NCI-H1436 (cell line): ENCODE measurements around the gene MUTYH.
A peak's percentile ranks its signal among the peaks of the same experiment; 100 is the strongest.
"Not testable (repeated sequence)": the region's sequence is repeated elsewhere in the genome, so short reads cannot be mapped to it uniquely, and the experiment has no call there.

Experiments
- DNase-seq: peaks from one replicate; lab custom pipeline; 2025; lab: John Stamatoyannopoulos, UW

MUTYH gene

DNA sequence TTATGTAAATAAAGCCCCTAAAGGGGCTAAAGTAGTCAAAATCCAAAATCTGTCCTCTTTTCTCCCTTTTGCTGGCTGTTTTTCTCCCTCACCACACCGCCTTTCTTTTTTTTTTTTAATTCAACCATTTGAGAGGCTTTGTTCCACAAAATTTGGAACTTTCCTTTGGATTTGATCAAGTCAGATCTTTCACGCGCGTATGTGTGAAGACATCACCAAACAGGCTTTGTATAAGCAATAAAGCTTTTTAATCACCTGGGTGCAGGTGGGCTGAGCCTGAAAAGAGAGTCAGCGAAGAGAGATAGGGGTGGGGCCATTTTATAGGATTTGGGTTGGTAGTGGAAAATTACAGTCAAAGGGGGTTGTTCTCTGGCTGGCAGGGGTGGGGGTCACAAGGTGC is 18.8 kb downstream of the MUTYH start:
- no peak for DNase-seq

DNA sequence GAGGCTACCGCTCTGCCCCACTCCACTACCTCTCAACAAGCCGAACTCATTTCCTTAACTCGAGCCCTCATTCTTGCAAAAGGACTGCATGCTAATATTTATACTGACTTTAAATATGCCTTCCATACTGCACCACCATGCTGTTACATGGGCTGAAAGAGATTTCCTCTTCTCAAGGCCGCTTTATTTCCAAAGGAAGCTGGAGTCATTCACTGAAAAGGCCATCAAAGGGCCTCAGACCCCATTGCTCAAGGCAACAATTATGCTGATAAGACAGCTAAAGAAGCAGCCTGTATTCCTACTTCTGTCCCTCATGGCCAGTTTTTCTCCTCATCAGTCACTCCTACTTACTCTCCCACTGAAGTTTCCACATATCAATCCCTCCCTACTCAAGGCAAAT is 20.5 kb downstream of the MUTYH start:
- no peak for DNase-seq

DNA sequence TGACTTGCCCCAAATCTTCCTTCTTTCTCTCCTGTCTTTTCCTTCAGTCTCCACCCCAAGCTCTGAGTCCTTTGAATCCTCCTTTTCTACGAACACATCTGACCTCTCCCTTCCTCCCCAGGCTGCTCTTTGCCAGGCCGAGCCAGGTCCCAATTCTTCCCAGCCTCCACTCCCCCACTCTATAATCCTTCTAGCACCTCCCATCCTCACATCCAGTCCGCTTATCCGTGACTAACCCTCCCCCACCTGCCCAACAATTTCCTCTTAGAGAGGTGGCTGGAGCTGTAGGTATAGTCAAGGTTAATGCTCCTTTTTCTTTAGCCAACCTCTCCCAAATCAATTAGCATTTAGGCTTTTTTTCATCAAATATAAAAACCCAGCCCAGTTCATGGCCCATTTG is 23.1 kb downstream of the MUTYH start:
- DNase-seq, result no peak

DNA sequence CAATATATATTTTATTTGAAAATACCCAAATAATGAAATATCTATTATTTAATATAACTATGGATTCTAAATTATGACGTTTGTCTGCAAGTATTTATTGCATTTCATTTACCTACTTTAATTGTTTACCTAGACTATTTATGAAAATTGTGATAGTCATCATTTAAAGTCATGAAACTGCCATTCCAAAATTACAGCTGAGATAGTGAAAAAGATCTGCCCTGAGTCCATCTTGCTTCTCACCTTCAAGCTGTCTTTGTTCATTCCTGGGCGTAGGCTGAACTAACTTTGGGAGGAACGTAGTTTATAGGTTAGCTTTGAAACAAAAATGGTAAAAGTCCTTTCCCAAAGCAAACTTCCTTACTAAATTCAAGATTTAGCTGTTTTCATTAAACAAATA is 26.0 kb downstream of the MUTYH start:
- DNase-seq, result no peak

DNA sequence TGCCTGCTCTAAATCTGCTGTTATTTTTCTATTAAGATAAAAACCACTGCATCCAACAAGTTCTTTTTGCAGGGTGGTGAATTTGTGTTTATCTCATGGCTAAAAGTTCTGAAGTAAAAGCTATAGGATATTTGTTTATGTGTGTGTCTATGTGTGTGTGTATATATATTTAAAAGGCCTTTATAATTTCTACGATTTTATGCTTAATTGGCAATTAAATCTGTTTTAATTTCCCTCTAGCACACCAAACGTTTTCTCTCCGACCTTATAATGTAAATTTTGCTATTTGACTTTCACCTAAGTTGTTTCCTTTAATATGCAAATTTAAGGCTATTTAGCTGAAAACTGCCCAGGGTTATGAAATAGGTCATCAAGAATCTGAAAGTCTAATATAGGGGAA is 33.3 kb downstream of the MUTYH start:
- no peak for DNase-seq

DNA sequence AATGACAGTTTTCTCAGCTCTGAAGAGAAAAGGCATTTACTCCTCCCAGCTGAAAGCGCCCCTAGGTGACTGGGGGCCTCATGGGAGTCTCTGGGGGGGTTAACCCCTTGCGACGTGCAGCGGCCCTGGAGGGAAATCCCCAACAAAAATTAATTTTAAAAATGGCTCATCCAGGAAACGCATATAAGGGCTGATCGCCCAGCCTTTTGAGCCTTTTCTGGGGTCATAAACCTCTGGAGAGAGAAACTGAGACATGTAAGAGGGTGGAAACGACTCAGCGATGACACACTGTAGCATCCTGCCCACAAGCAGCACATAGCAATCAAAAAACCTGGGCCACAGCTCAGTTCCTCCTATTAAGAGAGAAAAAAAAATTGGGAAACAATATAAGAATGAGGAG is 33.9 kb downstream of the MUTYH start:
- no peak for DNase-seq

DNA sequence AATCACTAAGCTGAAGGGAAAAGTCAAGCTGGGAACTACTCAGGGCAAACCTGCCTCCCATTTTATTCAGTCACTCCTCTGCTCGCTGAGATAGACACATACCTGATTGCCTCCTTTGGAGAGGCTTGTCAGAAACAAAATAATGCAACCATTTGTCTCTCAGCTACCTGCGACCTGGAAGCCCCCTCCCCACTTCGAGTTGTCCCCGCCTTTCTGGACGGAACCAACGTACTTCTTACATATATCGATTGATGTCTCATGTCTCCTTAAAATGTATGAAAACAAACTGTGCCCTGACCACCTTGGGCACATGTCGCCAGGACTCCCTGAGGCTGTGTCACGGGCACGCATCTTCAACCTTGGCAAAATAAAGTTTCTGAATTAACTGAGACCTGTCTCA is 35.0 kb downstream of the MUTYH start:
- DNase-seq, result no peak

DNA sequence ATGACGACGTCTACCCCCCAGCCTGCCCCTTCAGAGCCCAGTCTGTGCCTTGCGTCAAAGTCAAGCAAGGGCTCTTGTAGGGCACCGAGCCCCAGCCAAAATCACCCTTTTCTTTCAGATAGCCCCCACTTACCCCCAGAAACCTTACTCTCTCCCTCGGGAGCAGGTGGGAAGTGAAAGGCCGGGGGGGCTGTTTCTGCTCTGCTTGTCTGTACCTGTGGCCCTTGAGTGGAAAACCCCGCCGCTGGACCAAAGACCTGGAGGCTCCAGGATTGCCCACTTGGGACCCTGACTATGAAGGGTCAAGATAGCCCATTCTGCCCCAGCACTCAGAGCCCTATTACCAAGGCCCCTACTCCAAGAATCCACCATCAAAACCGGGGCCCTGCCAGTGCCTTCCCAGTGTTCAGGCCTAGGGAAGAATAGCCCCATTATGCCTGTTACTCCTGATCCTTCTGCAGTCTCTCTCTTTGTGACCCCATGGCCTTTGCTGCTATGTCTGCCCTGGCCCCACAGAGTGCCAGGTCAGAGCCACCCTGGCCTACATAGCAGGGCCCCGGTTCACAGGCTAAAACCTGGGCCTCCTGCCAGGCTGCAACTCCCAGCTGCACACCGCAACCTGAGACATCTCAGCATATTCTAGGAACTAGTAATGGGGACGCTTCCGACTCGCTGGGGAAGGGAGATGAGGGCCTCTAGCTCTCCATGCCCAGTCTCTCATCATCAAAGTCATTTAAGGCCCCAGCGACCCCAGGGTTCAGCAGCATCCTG is 35.7 kb downstream of the MUTYH start:
- DNase-seq, result peak; percentile 12

DNA sequence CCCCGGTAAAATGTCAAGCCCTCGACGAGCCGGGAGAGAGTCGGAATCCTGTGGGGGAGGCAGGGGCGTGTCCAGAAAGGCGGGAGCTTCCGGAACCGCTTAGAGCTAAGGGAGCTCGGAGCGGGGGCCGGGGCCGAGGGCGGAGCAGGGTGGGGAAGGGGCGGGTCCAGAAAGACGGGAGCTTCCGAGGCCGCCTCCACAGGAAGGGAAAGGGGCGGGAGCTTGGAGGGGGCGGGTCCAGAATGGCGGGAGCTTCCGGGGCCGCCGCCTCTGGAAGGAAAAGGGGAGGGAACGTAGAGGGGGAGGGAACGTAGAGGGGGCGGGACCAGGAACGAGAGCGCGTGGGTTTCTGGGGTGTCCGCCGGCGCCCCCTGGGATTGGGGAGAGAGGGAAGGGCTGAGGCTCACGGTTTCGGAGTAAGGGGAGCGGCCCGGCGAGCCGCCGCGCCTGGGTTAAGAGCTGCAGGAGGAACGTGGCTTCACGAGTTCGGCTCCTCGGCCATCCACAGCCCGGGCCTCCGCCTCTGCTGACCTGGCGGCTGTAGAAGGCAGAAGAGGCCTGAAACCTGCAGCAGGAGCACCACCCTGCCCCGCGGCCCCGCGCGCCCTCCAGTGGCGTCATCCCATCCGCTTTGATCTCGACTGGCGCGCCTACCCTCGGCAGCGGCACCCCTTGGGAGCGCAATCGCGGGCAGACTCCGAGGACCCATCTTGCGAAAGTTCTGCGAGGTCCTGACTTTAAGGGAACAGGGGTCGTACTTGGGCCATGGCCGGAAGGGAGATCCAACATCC is 36.5 kb downstream of the MUTYH start:
- peak; percentile 98 for DNase-seq

DNA sequence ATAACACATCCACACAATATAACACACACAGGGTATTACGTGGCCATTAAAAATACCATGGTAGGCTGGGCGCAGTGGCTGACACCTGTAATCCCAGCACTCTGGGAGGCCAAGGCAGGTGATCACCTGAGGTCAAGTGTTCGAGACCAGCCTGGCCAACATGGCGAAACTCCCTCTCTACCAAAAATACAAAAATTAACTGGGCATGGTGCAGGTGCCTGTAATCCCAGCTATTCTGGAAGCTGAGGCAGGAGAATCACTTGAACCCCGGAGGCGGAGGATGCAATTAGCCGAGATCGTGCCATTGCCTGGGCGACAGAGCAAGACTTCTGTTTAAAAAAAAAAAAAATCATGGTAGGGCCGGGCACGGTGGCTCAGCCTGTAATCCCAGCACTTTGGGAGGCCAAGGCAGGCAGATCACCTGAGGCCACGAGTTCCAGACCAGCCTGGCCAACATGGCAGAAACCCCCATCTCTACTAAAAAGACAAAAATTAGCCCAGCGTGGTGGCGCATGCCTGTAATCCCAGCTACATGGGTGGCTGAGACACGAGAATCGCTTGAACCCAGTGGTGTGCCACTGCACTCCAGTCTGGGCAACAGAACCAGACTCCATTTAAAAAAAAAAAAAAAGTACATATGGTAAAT is 37.6 kb downstream of the MUTYH start:
- DNase-seq, result no peak

DNA sequence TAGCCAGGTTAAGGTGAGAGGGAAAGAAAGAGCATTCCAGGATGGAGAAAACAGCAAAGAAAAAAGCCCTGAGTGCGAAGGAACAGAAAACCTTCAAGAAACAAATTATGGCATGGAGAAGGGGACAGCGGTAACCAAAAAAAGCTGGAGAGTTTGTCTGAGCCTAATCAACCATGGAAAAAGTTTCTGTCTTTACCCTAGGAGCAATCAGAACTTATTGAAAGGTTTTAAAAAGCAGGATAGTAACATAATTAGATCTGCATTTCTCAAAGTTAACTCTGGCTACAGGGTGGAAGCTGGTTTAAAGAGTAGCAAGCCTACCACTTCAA is 39.6 kb downstream of the MUTYH start:
- DNase-seq, result no peak

DNA sequence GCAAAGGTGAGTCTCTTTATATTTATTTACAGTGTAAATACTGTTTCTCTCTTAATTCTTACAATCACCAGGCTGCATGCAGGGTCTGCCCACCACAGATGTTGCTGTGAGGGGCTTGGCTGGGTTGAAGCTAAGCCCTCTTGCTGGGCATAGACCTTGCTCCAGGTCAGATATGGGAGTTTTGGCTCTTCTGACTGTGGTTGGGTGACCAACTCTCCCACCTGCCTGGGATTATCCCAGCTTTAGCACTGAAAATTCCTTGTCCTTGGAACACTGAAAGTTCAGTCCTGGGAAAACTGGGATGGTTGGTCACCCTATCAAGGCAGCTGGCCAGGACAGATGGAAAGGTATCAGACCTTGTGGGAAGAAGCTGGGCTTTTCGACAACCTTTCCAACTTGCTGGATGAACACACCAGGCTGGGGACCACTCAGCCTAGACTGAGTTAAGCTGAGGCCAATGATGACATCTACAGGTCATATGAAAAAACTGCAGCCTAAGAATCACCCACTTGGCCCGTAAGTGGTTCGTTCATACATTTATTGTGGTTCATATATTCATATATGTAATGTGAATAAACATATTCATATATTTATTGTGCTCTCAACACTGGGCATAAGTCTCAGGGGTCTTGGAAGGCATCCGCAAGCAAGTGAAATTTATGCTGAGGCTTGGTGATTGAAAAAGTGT is 40.1 kb downstream of the MUTYH start:
- peak; percentile 77 for DNase-seq

DNA sequence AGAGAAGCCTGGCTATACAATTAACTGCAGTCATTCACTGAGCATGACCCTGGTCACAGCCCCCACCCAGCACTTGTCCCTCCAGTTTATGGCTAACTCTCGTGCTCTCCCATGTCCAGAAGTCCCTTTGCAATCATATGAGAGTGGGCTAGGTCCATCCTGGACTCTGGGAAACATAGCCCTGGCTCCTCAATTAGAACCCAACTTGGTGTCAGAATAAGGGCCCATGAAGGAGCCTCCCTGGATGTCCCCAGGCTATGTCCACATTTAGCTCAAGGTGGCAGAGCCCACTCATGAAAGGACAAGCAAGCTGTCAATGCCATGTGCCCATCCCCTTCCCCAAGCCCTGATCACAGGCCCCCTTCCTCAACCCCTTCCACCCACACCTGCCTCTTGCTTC is 40.9 kb downstream of the MUTYH start:
- DNase-seq, result no peak

DNA sequence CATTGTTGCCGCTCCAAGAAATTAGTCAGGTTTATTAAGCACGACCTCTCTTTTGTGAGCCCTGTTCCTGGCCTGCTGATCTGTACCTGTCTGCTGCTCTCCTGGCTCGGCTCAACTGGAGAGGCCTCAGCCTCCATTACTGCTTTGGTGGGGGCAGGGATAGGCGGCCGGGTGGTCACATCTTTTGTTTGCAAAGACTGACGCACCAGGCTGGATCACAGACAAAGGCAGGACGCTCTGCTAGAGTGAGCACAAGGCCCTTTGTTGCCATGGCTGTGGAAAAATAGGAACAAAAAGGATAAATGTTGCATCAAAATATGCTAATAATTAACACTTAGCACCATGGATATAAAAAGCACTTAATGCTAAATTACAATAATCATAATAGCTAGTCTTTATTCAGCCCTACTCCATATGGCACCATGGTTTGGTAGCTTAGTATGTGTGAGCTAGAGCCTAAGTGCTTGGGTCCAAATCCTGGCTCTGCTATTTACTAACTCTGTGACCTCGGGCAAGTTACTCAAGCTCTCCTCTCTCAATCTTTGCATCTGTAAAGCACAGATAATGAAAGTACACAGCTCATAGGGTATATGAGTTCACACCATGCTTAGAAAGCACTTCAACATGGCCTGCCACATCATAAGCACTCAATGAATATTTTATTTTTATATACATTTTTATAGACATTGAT is 42.4 kb downstream of the MUTYH start:
- no peak for DNase-seq

DNA sequence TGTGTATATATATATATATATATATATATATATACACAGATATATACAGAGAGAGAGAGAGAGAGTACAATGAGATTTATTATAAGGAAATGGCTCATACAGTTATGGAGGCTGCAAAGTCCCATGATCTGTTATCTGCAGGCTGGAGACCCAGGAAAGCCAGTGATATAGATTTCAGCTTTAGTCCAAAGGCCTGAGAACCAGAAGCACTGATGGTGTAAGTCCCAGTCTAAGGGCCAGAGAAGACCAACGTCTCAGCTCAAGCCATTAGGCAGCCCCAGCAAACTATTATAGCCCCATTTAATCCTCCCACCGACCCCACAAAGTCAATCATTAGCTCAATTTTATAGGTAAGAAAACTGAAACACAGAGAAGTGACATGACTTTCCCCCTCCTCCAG is 48.5 kb downstream of the MUTYH start:
- no peak for DNase-seq

DNA sequence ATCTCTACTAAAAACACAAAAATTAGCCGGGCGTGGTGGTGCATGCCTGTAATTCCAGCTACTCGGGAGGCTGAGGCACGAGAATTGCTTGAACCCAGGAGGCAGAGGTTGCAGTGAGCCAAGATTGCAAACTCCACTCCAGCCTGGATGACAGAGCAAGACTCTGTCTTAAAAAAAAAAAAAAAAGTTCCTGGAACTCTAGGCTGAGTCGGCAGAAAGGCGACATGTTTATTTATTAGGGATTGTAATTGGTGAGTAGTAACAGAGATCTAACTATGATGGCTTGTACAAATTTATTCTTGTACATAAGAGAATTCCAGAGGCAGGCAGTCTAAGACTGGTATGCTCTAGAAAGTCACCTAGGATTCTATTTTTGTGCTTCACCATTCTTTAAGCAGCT is 49.2 kb downstream of the MUTYH start:
- not testable (repeated sequence) for DNase-seq

DNA sequence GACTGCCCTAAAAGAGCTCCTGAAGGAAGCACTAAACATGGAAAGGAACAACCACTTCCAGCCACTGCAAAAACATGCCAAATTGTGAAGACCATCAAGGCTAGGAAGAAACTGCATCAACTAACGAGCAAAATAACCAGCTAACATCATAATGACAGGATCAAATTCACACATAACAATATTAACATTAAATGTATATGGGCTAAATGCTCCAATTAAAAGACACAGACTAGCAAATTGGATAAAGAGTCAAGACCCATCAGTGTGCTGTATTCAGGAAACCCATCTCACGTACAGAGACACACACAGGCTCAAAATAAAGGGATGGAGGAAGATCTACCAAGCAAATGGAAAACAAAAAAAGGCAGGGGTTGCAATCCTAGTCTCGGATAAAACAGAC is 53.7 kb downstream of the MUTYH start:
- not testable (repeated sequence) for DNase-seq

DNA sequence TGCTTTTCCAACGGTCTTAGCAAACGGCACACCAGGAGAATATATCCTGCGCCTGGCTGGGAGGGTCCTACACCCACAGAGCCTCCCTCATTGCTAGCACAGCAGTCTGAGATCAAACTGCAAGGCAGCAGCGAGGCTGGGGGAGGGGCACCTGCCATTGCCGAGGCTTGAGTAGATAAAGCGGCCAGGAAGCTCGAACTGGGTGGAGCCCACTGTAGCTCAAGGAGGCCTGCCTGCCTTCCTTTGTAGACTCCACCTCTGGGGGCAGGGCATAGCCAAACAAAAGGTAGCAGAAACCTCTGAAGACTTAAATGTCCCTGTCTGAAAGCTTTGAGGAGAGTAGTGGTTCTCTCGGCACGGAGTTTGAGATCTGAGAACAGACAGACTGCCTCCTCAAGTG is 55.4 kb downstream of the MUTYH start:
- not testable (repeated sequence) for DNase-seq

DNA sequence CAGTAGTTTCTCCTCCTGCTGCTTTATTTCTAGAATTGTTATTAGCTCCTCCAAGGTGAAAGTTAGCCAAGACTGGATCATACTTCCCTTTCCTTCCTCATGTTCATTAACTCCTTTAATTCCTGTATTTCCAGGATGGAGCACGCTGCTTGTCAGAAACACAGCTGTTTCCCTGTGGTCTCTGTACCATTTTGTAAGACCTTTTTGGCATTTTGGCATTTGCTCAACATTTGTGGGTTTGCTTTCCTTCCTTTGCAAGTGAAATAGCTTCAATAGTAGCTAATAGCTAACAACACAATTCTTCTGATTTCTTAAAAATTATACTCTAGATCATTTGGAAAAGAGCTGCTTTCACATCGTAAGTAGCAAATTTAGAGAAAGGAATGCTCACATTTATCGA is 57.9 kb downstream of the MUTYH start:
- DNase-seq, result no peak
